Skeletal muscle satellite cell (primary cell): Measurements from ENCODE around the gene HSFX2. TPM values are rescaled to one million over a fixed set of nuclear protein-coding genes. Genes with fewer than 3 reads are reported as not detected.
A peak's percentile ranks its signal among the peaks of the same experiment; 100 is the strongest.
"Not testable (repeated sequence)": the region's sequence is repeated elsewhere in the genome, so short reads cannot be mapped to it uniquely, and the experiment has no call there.

Experiments used
- H3K27me3 ChIP-seq: 2 replicates; pipeline ENCODE4 v1.7.0; 2013; ENCODE audit warnings: low read length; ENCODE audit not compliant: control insufficient read depth, insufficient read depth
- H3K36me3 ChIP-seq: 2 replicates; pipeline ENCODE4 v1.7.0; 2013; ENCODE audit warnings: mild to moderate bottlenecking, control low read depth, low read length; ENCODE audit not compliant: insufficient read depth
- H3K4me1 ChIP-seq: 2 replicates; pipeline ENCODE4 v1.7.0; 2013; ENCODE audit warnings: low read length; ENCODE audit not compliant: control insufficient read depth, insufficient read depth
- H3K4me2 ChIP-seq: 2 replicates; pipeline ENCODE4 v1.7.0; 2013; ENCODE audit warnings: mild to moderate bottlenecking, low read length
- H3K4me3 ChIP-seq: 2 replicates; pipeline ENCODE4 v1.7.0; 2013; ENCODE audit warnings: low read length
- H3K9ac ChIP-seq: 2 replicates; pipeline ENCODE4 v1.7.0; 2013; ENCODE audit warnings: mild to moderate bottlenecking, low read depth, low read length, moderate library complexity
- H3K9me3 ChIP-seq: replicated peaks from 2 replicates; pipeline ENCODE4 v1.7.0; 2013; ENCODE audit warnings: mild to moderate bottlenecking, control low read depth, low read length
- total RNA-seq: library from RNA; depleted of rRNA; stranded (reverse); fragments of >200 nt; gene quantifications from 2 replicates; pipeline ENCODE4 v1.2.3, GENCODE V29; 2012; rRNA removed

HSFX2 gene
- total RNA-seq = 0.22 TPM in 1 of 2 replicates, not detected in the other

- H3K9ac ChIP-seq, H3K36me3 ChIP-seq, H3K27me3 ChIP-seq, H3K4me1 ChIP-seq, H3K4me3 ChIP-seq, H3K9me3 ChIP-seq, H3K4me2 ChIP-seq: not testable (repeated sequence)
Observed at GRCh38 chrX:149595214-149595613, at the start of gene HSFX2. Gene HSFX2, minus strand, starts transcription at chrX:149595314. Its CDS starts 614 bp downstream, at chrX:149594700.

DNA sequence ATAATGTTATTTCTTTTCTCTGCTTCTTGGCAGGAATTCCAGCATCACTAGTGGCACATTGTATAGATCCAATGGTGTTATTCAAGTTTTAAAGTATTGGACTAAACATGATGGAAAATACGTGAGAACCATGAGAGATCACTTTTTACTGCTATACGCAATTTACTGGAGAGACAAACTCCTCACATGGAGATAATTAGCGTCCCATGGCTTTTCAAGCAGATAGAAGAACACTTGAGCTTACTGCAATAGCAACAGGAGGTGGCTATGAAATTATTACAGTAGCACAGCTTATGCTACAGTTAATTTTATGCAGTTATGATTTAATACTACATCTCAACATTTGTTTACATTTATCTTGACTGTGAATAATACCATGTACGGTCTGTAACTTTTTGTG is 48.4 kb upstream of the HSFX2 start:
- Histone ChIP-seq H3K36me3 (no peaks in the 10 kb centered on the region), H3K9me3 (no peaks in the 10 kb centered on the region), H3K4me3 (no peak overlapping the region), H3K4me2 (no peak overlapping the region), H3K4me1 (no peaks in the 10 kb centered on the region), H3K9ac (no peak overlapping the region), H3K27me3 (no peaks in the 10 kb centered on the region)

GRCh38 chrX:149641835-149642234 is 46.7 kb upstream of the HSFX2 start:
- H3K9me3 ChIP-seq = no peaks in the 10 kb centered on the region
- no peak overlapping the region for H3K9ac ChIP-seq
- H3K36me3 ChIP-seq = no peaks in the 10 kb centered on the region
- no peaks in the 10 kb centered on the region for H3K27me3 ChIP-seq
- H3K4me2 ChIP-seq = no peak overlapping the region
- no peaks in the 10 kb centered on the region for H3K4me1 ChIP-seq
- H3K4me3 ChIP-seq = no peak overlapping the region

DNA sequence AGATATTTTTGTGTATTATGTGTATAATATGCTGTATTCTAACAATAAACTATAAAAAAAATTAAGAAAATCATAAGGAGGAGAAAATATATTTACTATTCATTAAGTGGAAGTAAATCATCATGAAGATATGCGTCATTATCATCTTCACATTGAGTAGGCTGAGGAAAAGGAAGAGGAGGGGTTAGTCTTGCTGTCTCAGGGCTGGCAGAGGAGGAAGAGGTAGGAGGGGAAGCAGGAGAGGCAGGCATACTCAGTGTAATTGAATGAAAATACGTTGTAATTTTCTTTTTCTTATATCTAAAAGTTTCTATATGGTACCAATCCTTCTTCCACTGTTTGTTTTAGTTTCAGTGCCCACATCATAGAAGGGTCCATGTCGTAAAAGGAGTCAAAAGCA is 46.3 kb upstream of the HSFX2 start:
- Histone ChIP-seq H3K4me1 (no peaks in the 10 kb centered on the region), H3K9ac (no peak overlapping the region), H3K4me2 (no peak overlapping the region), H3K4me3 (no peak overlapping the region), H3K9me3 (no peaks in the 10 kb centered on the region), H3K27me3 (no peaks in the 10 kb centered on the region), H3K36me3 (no peaks in the 10 kb centered on the region)

GRCh38 chrX:149639568-149639967 is 44.5 kb upstream of the HSFX2 start:
- no peaks in the 10 kb centered on the region for H3K4me1 ChIP-seq
- no peak overlapping the region for H3K4me2 ChIP-seq
- H3K4me3 ChIP-seq = no peak overlapping the region
- no peak overlapping the region for H3K9ac ChIP-seq
- H3K27me3 ChIP-seq = peaks cover 2% of the 10 kb centered on the region
- H3K9me3 ChIP-seq = no peaks in the 10 kb centered on the region
- no peaks in the 10 kb centered on the region for H3K36me3 ChIP-seq

DNA sequence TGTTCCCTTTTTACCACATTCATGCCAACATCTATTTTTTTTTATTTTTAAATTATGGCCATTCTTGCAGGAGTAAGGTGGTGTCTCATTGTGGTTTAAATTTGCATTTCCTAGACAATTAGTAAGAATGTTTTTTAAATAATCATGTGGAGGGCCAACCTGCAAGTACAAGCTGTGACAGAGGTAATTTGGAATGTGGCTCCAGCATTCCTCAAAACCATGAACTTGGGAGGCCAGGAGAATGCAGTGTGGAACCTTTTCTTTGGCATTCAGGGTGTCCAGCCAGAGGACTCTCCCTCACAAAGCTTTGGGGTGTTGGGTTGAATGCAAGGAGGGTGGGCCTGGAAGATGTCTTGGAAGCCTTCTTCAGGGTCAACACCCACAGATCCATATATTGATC is 43.7 kb upstream of the HSFX2 start:
- no peak overlapping the region for H3K4me2 ChIP-seq
- H3K4me3 ChIP-seq = no peak overlapping the region
- no peaks in the 10 kb centered on the region for H3K9me3 ChIP-seq
- H3K9ac ChIP-seq = no peak overlapping the region
- no peaks in the 10 kb centered on the region for H3K4me1 ChIP-seq
- H3K36me3 ChIP-seq = no peaks in the 10 kb centered on the region
- H3K27me3 ChIP-seq = peaks cover 6% of the 10 kb centered on the region

DNA sequence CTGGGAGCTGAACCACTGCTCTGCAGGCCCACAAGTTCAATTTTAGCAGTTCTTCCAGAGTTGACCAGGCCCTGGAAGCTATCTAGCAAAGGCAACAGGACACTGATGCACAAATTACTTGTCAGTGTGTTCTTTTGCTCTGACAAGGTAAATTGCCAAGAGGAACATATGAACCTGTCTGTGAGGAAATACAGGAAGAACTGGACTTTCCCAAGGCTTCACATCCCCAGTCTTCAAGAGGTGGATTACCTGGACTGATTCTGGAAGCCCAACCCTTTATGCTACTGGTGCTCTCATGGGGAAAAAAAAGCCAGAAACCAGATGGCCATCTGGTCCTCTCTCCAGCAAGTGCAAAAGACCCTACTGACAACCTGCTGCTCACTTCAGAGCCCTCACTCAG is 38.4 kb upstream of the HSFX2 start:
- H3K4me1 ChIP-seq = peaks cover 8% of the 10 kb centered on the region
- no peak overlapping the region for H3K4me3 ChIP-seq
- H3K4me2 ChIP-seq = no peak overlapping the region
- H3K27me3 ChIP-seq = peaks cover 6% of the 10 kb centered on the region
- H3K9ac ChIP-seq = no peak overlapping the region
- no peaks in the 10 kb centered on the region for H3K9me3 ChIP-seq
- H3K36me3 ChIP-seq = peaks cover 3% of the 10 kb centered on the region

DNA sequence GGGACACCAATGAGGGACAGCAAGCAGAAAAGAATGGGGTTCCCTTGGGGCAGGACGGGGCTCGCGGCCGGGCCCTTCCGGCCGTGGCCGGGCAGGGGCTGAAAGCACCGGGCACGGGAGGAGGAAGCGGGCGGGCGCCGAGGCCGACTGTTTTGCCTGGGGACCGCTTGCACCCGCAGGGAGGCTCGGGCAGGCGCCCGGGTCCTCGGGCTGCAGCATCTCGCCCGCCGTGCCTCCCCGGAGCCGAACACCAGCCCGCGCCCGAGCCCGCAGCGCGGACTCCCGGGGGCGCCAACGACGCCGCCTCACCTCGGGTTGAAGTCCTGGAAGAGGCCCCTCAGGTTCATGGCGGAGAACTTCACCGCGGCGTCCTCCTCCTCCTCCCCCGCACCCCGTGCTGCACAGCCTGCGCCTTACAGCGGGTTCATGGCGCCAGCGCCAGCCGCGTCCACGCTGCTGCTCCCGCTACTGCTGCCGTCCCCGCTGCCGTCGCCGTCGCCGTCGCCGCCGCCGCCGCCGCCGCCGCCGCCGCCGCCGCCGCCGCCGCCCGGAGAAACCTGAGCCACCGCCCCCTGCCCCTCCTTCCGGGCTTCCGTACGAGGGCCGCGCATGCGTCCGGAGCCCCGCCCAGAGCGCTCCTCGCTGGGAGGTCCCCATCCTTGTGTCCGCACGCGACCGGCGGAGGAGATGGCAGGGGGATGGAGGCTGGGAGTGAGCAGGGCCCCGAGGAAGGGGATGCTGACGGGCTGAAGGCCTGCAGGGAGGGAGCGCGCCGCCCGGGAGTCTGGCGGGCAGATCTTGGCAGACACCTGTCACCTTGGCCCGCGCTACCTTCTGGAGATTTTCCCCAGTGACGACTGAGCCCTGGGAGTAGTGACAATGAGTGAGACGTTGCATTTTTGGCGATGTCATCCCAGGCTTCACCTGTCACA is 36.4 kb upstream of the HSFX2 start, which contains the start of gene TMEM185A:
TSS of gene TMEM185A (minus strand) at position 559 of the 932 bp plus-strand sequence. CDS start at position 347, 212 bp downstream.
- H3K4me2 ChIP-seq = peak within 1 kb of the TSS; percentile 81
- H3K27me3 ChIP-seq = peaks cover 6% of the 10 kb centered on the region
- H3K36me3 ChIP-seq = peaks cover 3% of the 10 kb centered on the region
- peak within 1 kb of the TSS; percentile 88 for H3K4me3 ChIP-seq
- peak within 1 kb of the TSS; percentile 81 for H3K9ac ChIP-seq
- H3K4me1 ChIP-seq = peaks cover 8% of the 10 kb centered on the region
- H3K9me3 ChIP-seq = no peaks in the 10 kb centered on the region

- no peaks in the 10 kb centered on the region for H3K9me3 ChIP-seq
- H3K4me1 ChIP-seq = peaks cover 8% of the 10 kb centered on the region
- peak overlapping the region; percentile 81 for H3K4me2 ChIP-seq
- H3K4me3 ChIP-seq = peak overlapping the region; percentile 88
- peaks cover 3% of the 10 kb centered on the region for H3K36me3 ChIP-seq
- peak overlapping the region; percentile 81 for H3K9ac ChIP-seq
- H3K27me3 ChIP-seq = peaks cover 6% of the 10 kb centered on the region
Observed at GRCh38 chrX:149630681-149631233, 35.6 kb upstream of the HSFX2 start.

DNA sequence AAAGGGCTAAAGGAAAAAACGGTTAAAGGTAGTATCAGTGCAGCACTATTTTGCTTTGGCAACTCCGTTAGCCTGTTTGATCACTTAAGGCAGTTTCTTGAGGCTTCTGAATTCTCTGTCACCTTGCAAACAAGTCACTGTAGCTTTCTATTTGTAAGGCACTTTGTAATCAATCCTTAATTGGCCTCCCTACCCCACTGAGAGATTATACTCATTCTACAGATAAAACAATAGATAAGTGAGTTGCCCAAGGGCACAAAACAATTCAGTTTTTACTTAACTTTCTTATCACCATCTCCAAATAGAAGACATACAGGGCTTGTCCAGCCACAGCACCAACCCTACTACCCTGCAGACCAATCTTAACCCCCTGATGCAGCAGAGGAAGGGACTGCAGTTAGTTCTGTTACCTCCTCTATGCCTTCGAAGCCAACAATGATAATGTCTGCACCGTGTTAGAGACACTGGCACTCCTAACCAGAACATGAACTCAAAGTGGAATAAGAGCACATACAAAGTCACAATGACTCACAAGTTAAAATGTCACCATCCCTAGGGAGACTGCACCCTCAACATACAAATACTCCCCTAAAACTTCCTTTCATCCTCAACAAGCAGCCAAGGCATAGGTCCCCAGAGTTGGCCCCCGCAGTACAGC is 34.7 kb upstream of the HSFX2 start:
- Histone ChIP-seq H3K4me1 (peaks cover 8% of the 10 kb centered on the region), H3K9ac (no peak overlapping the region), H3K36me3 (peaks cover 3% of the 10 kb centered on the region), H3K4me2 (peak overlapping the region; percentile 81), H3K27me3 (peaks cover 6% of the 10 kb centered on the region), H3K9me3 (no peaks in the 10 kb centered on the region), H3K4me3 (peak overlapping the region; percentile 88)

GRCh38 chrX:149628768-149629167 is 33.7 kb upstream of the HSFX2 start:
- Histone ChIP-seq H3K27me3 (no peaks in the 10 kb centered on the region), H3K9me3 (no peaks in the 10 kb centered on the region), H3K4me3 (no peak overlapping the region), H3K4me1 (peaks cover 8% of the 10 kb centered on the region), H3K4me2 (no peak overlapping the region), H3K36me3 (peaks cover 3% of the 10 kb centered on the region), H3K9ac (no peak overlapping the region)
